Thoracic aorta (tissue), 2 donors: ENCODE results near the gene PNCK. TPM values are rescaled to one million over a fixed set of nuclear protein-coding genes. Genes with fewer than 3 reads are reported as not detected.

Source experiments
- ATAC-seq: fragments of 150-250 bp; one replicate; pipeline ENCODE4 v1.8.0; 2017; ENCODE audit warnings: low read depth; ENCODE audit not compliant: insufficient number of reproducible peaks, low FRiP score
- DNase-seq: peaks from one replicate; pipeline ENCODE4 v3.0.0-alpha.2; 2020; ENCODE audit warnings: low spot score
- H3K27ac ChIP-seq, 2 donors: fragments of 200-600 bp; sonication (generic); 1 replicate in 1 of 2; 2 replicates in 1 of 2; pipeline ENCODE4 v1.5.1; 2016; ENCODE audit warnings: mild to moderate bottlenecking in 2 of 2, moderate library complexity in 2 of 2
- H3K27me3 ChIP-seq: fragments of 200-600 bp; sonication (generic); replicated peaks from 2 replicates; pipeline ENCODE4 v1.6.0; 2016; ENCODE audit warnings: mild to moderate bottlenecking; ENCODE audit not compliant: insufficient read depth
- H3K36me3 ChIP-seq: fragments of 200-600 bp; sonication (generic); one replicate; pipeline ENCODE4 v1.5.1; 2016
- H3K4me1 ChIP-seq, 2 donors: fragments of 200-600 bp; sonication (generic); 1 replicate in 1 of 2; 2 replicates in 1 of 2; pipeline versions ENCODE4 v1.5.1 to v1.6.0; 2016; ENCODE audit warnings: low read depth in 2 of 2, mild to moderate bottlenecking in 1 of 2; ENCODE audit not compliant: control insufficient read depth in 1 of 2
- H3K4me3 ChIP-seq: fragments of 200-600 bp; sonication (generic); 2 replicates; pipeline ENCODE4 v1.5.1; 2016; ENCODE audit warnings: mild to moderate bottlenecking
- H3K9me3 ChIP-seq: fragments of 200-600 bp; sonication (generic); 2 replicates; pipeline ENCODE4 v1.5.1; 2016
- total RNA-seq, 2 donors: library from RNA; depleted of rRNA; stranded (reverse); fragments of >200 nt; gene quantifications; one replicate each; pipeline versions ENCODE4 v1.1.0 to v1.2.3, GENCODE V29; 2016
- TF ChIP-seq, protein P1 (sequence below): fragments of 200-600 bp; sonication (generic); IDR thresholded peaks from one replicate; pipeline ENCODE4 v1.5.1; 2019; ENCODE audit warnings: antibody characterized with exemption

Gene PNCK
- total RNA-seq, 2 donors from 2014 or later: 1.2 to 3.2 TPM

- H3K4me1 ChIP-seq: no peaks in the 10 kb centered on the region
- H3K27me3 ChIP-seq: no peaks in the 10 kb centered on the region
- no peak for ATAC-seq
- H3K27ac ChIP-seq: no peak overlapping the region
- H3K9me3 ChIP-seq: no peaks in the 10 kb centered on the region
- DNase-seq: no peak
- TF ChIP-seq, protein P1, sequence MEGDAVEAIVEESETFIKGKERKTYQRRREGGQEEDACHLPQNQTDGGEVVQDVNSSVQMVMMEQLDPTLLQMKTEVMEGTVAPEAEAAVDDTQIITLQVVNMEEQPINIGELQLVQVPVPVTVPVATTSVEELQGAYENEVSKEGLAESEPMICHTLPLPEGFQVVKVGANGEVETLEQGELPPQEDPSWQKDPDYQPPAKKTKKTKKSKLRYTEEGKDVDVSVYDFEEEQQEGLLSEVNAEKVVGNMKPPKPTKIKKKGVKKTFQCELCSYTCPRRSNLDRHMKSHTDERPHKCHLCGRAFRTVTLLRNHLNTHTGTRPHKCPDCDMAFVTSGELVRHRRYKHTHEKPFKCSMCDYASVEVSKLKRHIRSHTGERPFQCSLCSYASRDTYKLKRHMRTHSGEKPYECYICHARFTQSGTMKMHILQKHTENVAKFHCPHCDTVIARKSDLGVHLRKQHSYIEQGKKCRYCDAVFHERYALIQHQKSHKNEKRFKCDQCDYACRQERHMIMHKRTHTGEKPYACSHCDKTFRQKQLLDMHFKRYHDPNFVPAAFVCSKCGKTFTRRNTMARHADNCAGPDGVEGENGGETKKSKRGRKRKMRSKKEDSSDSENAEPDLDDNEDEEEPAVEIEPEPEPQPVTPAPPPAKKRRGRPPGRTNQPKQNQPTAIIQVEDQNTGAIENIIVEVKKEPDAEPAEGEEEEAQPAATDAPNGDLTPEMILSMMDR: no peak
- no peaks in the 10 kb centered on the region for H3K36me3 ChIP-seq
- no peak overlapping the region for H3K4me3 ChIP-seq
Observed at GRCh38 chrX:153636716-153637115, 36.9 kb downstream of the PNCK start.

DNA sequence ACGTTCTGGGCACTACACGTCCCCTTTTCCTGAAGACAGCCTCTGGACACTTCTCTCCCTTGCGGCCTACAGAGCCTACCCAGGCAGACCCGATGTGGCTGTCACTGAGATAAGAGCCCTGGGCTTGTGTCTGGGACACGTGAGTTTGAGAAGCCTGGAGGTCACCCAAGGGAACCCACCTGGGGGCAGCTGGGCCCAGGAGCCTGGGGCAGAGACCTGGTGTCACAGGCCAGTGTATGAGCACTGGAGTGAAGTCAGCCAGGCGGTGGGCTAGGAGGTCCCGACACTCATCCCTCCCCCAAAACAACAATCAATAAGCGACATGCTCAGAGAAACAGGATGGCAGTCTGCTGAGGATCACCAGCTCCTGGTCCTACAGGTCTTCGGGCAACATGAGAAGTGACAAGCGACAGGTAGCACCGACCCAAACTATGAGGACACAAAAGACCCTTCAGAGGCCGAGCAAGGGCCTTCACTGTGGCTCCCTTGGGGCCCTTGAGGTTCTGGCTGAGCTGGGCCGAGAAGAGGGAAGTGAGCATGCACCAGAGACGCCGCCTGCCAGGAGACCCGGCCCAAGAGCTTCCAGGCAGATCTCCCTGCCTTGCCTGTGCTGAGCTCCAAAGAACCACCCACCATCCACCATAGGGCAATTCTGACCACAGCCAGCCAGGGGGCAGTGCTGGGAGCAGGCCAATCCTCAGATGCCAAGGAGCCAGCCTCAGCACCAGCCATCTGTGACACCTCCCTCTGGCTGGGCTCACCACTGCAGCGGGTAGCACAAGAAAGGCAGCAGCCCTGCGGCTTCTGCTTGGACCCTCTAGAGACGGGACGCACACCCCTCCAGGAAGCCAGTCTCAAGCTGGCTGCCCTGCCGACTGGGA, 37.6 kb downstream of the PNCK start:
- Histone ChIP-seq H3K27ac (no peak overlapping the region), H3K9me3 (no peaks in the 10 kb centered on the region), H3K4me3 (no peak overlapping the region), H3K4me1 (no peaks in the 10 kb centered on the region), H3K27me3 (no peaks in the 10 kb centered on the region), H3K36me3 (no peaks in the 10 kb centered on the region)
- TF ChIP-seq, protein P1: no peak
- ATAC-seq: no peak
- DNase-seq: no peak

- H3K36me3 ChIP-seq: no peaks in the 10 kb centered on the region
- TF ChIP-seq, protein P1: no peak
- no peak overlapping the region for H3K27ac ChIP-seq
- H3K4me3 ChIP-seq: no peak overlapping the region
- DNase-seq (no peak), ATAC-seq (no peak)
- no peaks in the 10 kb centered on the region for H3K4me1 ChIP-seq
- no peaks in the 10 kb centered on the region for H3K27me3 ChIP-seq
- H3K9me3 ChIP-seq: no peaks in the 10 kb centered on the region
Observed at GRCh38 chrX:153635388-153635787, 38.2 kb downstream of the PNCK start.

- DNase-seq (no peak), ATAC-seq (no peak)
- no peaks in the 10 kb centered on the region for H3K4me1 ChIP-seq
- H3K36me3 ChIP-seq: no peaks in the 10 kb centered on the region
- H3K27ac ChIP-seq: no peak overlapping the region
- H3K27me3 ChIP-seq: no peaks in the 10 kb centered on the region
- H3K9me3 ChIP-seq: no peaks in the 10 kb centered on the region
- H3K4me3 ChIP-seq: no peak overlapping the region
- TF ChIP-seq, protein P1: no peak
Observed at GRCh38 chrX:153634832-153635231, 38.8 kb downstream of the PNCK start.

GRCh38 chrX:153634236-153634635, 39.4 kb downstream of the PNCK start:
- Histone ChIP-seq H3K9me3 (no peaks in the 10 kb centered on the region), H3K27me3 (no peaks in the 10 kb centered on the region), H3K4me1 (no peaks in the 10 kb centered on the region), H3K4me3 (no peak overlapping the region), H3K27ac (no peak overlapping the region), H3K36me3 (no peaks in the 10 kb centered on the region)
- TF ChIP-seq, protein P1: no peak
- DNase-seq (no peak), ATAC-seq (no peak)
